ENCODE measurements around the gene LTBP4.

The LTBP4 gene

GRCh38 chr19:40597329-40597838 lies 3.8 kb upstream of the LTBP4 start:
- no peak for DNase-seq (ENCODE audit: low read depth)

- DNase-seq (ENCODE audit: low read depth) = peak; percentile 75
These were observed 2.9 kb upstream of the LTBP4 start for GRCh38 chr19:40598121-40598917.

GRCh38 chr19:40598918-40599307 lies 2.3 kb upstream of the LTBP4 start:
- no peak for DNase-seq (ENCODE audit: low read depth)

GRCh38 chr19:40599331-40599901 lies 1.8 kb upstream of the LTBP4 start:
- no peak for DNase-seq (ENCODE audit: low read depth)

GRCh38 chr19:40599902-40600569 lies 1.1 kb upstream of the LTBP4 start:
- no peak for DNase-seq (ENCODE audit: low read depth)

GRCh38 chr19:40600570-40601133 lies 517 bp upstream of the LTBP4 start:
- DNase-seq (ENCODE audit: low read depth) = no peak

- DNase-seq (ENCODE audit: low read depth) = no peak
These were observed 1.9 kb downstream of the LTBP4 start for GRCh38 chr19:40603071-40603388.

- DNase-seq (ENCODE audit: low read depth) = peak; percentile 92
These were observed 2.4 kb downstream of the LTBP4 start for GRCh38 chr19:40603389-40604170.

GRCh38 chr19:40604171-40604646 lies 3.0 kb downstream of the LTBP4 start:
- no peak for DNase-seq (ENCODE audit: low read depth)

- no peak for DNase-seq (ENCODE audit: low read depth)
These were observed 3.6 kb downstream of the LTBP4 start for GRCh38 chr19:40604647-40605215.

GRCh38 chr19:40605216-40605971 lies 4.2 kb downstream of the LTBP4 start:
- peak; percentile 79 for DNase-seq (ENCODE audit: low read depth)

- no peak for DNase-seq (ENCODE audit: low read depth)
These were observed 6.4 kb downstream of the LTBP4 start for GRCh38 chr19:40607311-40608239.

GRCh38 chr19:40608240-40608621 lies 7.1 kb downstream of the LTBP4 start:
- DNase-seq (ENCODE audit: low read depth) = no peak

- DNase-seq (ENCODE audit: low read depth) = no peak
These were observed 7.8 kb downstream of the LTBP4 start for GRCh38 chr19:40608957-40609356.

- DNase-seq (ENCODE audit: low read depth) = peak; percentile 75
These were observed 8.6 kb downstream of the LTBP4 start for GRCh38 chr19:40609561-40610395.

GRCh38 chr19:40610396-40611064 lies 9.4 kb downstream of the LTBP4 start:
- peak; percentile 56 for DNase-seq (ENCODE audit: low read depth)

GRCh38 chr19:40611096-40611495 lies 9.9 kb downstream of the LTBP4 start:
- DNase-seq (ENCODE audit: low read depth) = peak; percentile 35

Data from activated T-helper 1 cell treated with Interleukin-2 at 50 U/mL for 16 hours (primary cell).